Measurements from ENCODE around the gene THRB. TPM values are rescaled to one million over a fixed set of nuclear protein-coding genes. Genes with fewer than 3 reads are reported as not detected.
A peak's percentile ranks its signal among the peaks of the same experiment; 100 is the strongest.

The THRB gene
- total RNA-seq, 4 donors from 2014 or later = 19.8 to 25.8 (median 23.4) TPM

GRCh38 chr3:24290596-24290995, 204.1 kb downstream of the THRB start:
- H3K4me3 ChIP-seq (ENCODE audit: low read depth, poor library complexity, severe bottlenecking) = no peak overlapping the region
- intact Hi-C loops (cut with DNase I; ENCODE audit: low total_unique reads) = no loop called here
- TF ChIP-seq CTCF (IDR thresholded peaks at IDR 0.05) = no peak
- no peak for TF ChIP-seq POLR2A (IDR thresholded peaks at IDR 0.05)
- DNase-seq (ENCODE audit: low spot score in 2 of 2) = no peak
- 80 to 83% methylated on average over 3 of the region's 3 CpGs for WGBS, 2 donors

DNA sequence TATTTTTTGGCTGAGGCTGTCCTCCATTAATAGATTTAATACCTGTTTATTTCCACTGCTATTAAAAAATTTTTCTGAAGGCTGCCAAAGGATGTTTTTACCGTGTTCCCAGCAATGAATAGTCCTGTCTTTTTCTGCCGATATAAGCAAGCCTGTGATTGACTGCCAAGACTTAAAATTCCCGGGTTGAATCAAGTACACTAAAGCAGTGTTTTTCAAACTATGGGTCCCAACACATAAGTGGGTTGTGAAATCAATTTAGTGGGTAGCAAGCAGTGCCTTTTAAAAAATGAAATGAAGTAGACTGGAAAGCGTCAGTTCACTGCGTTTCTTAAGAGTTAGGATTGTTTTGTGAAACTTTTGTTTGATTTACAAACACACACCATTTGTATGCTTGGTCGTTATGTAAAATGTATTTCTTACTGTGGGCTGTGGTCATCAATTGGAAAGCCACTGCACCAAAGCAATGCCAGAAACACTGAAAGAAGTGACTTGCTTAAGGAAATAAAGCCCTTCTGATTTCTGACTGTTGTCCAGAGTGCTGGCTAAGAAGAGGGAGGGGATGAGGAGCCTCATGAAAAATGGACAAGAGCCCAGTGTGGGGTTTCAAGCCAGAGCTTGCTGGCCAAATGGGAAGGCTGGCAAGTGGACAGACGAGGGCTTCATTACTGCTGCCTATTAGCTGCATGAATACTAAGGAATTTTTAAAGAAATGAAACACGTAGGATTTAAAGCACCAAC, 206.0 kb downstream of the THRB start:
- no peak for TF ChIP-seq POLR2A (IDR thresholded peaks at IDR 0.05)
- TF ChIP-seq CTCF (IDR thresholded peaks at IDR 0.05) = no peak
- H3K4me3 ChIP-seq (ENCODE audit: low read depth, poor library complexity, severe bottlenecking) = no peak overlapping the region
- 33 to 41% methylated on average over 8 of the region's 8 CpGs for WGBS, 2 donors
- no peak for DNase-seq (ENCODE audit: low spot score in 2 of 2)
- intact Hi-C loops (cut with DNase I; ENCODE audit: low total_unique reads) = no loop called here

GRCh38 chr3:24287755-24288450, 206.7 kb downstream of the THRB start:
- 36 to 39% methylated on average over 3 of the region's 3 CpGs for WGBS, 2 donors
- intact Hi-C loops (cut with DNase I; ENCODE audit: low total_unique reads) = no loop called here
- TF ChIP-seq CTCF (IDR thresholded peaks at IDR 0.05) = no peak
- TF ChIP-seq POLR2A (IDR thresholded peaks at IDR 0.05) = no peak
- H3K4me3 ChIP-seq (ENCODE audit: low read depth, poor library complexity, severe bottlenecking) = no peak overlapping the region
- DNase-seq (ENCODE audit: low spot score in 2 of 2) = peak in 1 of 2 donors; percentile 54

DNA sequence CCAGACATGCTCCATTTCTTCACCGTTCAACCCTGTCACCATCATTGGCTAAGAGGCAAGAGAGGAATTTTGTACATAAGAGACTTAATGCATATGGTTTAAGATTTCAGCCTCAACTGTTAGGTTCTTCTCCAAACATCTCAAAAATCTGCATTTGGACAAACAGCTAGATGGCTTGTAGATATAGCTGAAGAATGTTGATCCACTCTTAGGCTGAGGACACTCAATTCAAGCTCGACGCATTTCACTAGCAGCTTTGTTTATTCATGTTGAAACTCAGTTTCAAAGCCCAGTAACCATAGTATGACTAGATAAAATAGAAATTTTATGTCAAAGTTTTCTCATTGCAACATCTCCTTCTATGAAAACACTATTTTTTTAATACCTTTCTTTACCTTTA, 208.2 kb downstream of the THRB start:
- WGBS, 2 donors = 96 to 98% methylated on average over 3 of the region's 3 CpGs
- intact Hi-C loops (cut with DNase I; ENCODE audit: low total_unique reads) = no loop called here
- no peak for DNase-seq (ENCODE audit: low spot score in 2 of 2)
- H3K4me3 ChIP-seq (ENCODE audit: low read depth, poor library complexity, severe bottlenecking) = no peak overlapping the region
- TF ChIP-seq POLR2A (IDR thresholded peaks at IDR 0.05) = no peak
- TF ChIP-seq CTCF (IDR thresholded peaks at IDR 0.05) = no peak

- H3K4me3 ChIP-seq (ENCODE audit: low read depth, poor library complexity, severe bottlenecking) = no peak overlapping the region
- DNase-seq (ENCODE audit: low spot score in 2 of 2) = no peak
- intact Hi-C loops (cut with DNase I; ENCODE audit: low total_unique reads) = no loop called here
- TF ChIP-seq CTCF (IDR thresholded peaks at IDR 0.05) = no peak
- WGBS, 2 donors = 69 to 77% methylated on average over 1 of the region's 1 CpG
Measured at GRCh38 chr3:24278543-24278942, 216.1 kb downstream of the THRB start.
